GM19455 (cell line): ENCODE data around the gene SHISA3.

Source experiments
- ATAC-seq: cut with Tn5 transposase; IDR thresholded peaks from one replicate; pipeline ENCODE4 v1.9.1; 2021; ENCODE audit not compliant: unreplicated experiment

Gene SHISA3

GRCh38 chr4:42391355-42391664 lies 6.0 kb upstream of the SHISA3 start:
- no peak for ATAC-seq

GRCh38 chr4:42391981-42392380 lies 5.3 kb upstream of the SHISA3 start:
- no peak for ATAC-seq

GRCh38 chr4:42392436-42392835 lies 4.9 kb upstream of the SHISA3 start:
- no peak for ATAC-seq

GRCh38 chr4:42395595-42395994 lies 1.7 kb upstream of the SHISA3 start:
- no peak for ATAC-seq

- no peak for ATAC-seq
Measured at GRCh38 chr4:42396361-42396751, 932 bp upstream of the SHISA3 start.

GRCh38 chr4:42397635-42398170 lies 415 bp downstream of the SHISA3 start:
- ATAC-seq = peak; percentile 42

- ATAC-seq = peak; percentile 46
Measured at GRCh38 chr4:42398171-42398870, 1.0 kb downstream of the SHISA3 start.

GRCh38 chr4:42398871-42399331 lies 1.6 kb downstream of the SHISA3 start:
- ATAC-seq = no peak

GRCh38 chr4:42399393-42399792 lies 2.1 kb downstream of the SHISA3 start:
- ATAC-seq = no peak

GRCh38 chr4:42401171-42401570 lies 3.9 kb downstream of the SHISA3 start:
- no peak for ATAC-seq

GRCh38 chr4:42404001-42404400 lies 6.7 kb downstream of the SHISA3 start:
- ATAC-seq = no peak

- ATAC-seq = no peak
Measured at GRCh38 chr4:42410446-42410845, 13.2 kb downstream of the SHISA3 start.

GRCh38 chr4:42411803-42412202 lies 14.5 kb downstream of the SHISA3 start:
- ATAC-seq = no peak

GRCh38 chr4:42412251-42412650 lies 15.0 kb downstream of the SHISA3 start:
- no peak for ATAC-seq

- ATAC-seq = no peak
Measured at GRCh38 chr4:42415281-42415680, 18.0 kb downstream of the SHISA3 start.

GRCh38 chr4:42416017-42416416 lies 18.7 kb downstream of the SHISA3 start:
- no peak for ATAC-seq

GRCh38 chr4:42417550-42417949 lies 20.3 kb downstream of the SHISA3 start:
- ATAC-seq = no peak

- ATAC-seq = no peak
Measured at GRCh38 chr4:42420140-42420539, 22.9 kb downstream of the SHISA3 start.

- no peak for ATAC-seq
Measured at GRCh38 chr4:42425146-42426065, 28.1 kb downstream of the SHISA3 start.

- no peak for ATAC-seq
Measured at GRCh38 chr4:42428036-42428435, 30.7 kb downstream of the SHISA3 start.

GRCh38 chr4:42436928-42437565 lies 39.8 kb downstream of the SHISA3 start:
- ATAC-seq = no peak

- ATAC-seq = no peak
Measured at GRCh38 chr4:42440083-42440482, 42.8 kb downstream of the SHISA3 start.
